ENCODE measurements around the gene KCNK10.

The KCNK10 gene

DNA sequence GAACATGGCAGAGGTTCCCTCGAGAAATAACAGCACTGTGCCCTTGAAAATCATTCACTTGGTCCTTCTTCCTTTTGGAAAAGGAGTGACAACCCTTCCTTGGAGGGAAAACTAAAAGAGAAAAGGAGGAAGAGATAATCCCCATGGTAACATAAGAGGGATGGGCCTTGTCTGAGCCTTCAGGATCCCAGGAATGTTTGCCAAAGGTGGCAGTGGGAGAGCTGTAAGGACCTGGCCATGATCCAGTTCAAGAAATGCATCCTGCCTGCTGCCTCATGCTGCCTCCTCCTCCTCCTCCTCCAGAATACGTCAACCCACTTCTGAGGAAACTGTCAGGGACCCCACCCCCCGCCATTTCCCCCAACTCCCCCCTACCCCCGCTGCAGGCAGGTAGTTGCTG, 118.8 kb downstream of the KCNK10 start:
- H3K36me3 ChIP-seq (ENCODE audit: insufficient read depth, low read length), result no peaks in the 10 kb centered on the region
- H3K9ac ChIP-seq (ENCODE audit: low read length), result no peak overlapping the region
- no peaks in the 10 kb centered on the region for H3K27me3 ChIP-seq (ENCODE audit: insufficient read depth, low read length)
- no peak overlapping the region for H2AFZ ChIP-seq (ENCODE audit: low read length)
- peaks cover 6% of the 10 kb centered on the region for H3K4me1 ChIP-seq (ENCODE audit: insufficient read depth, low read length, severe bottlenecking)
- H4K20me1 ChIP-seq (ENCODE audit: insufficient read depth, low read length), result no peaks in the 10 kb centered on the region
- no peak overlapping the region for H3K27ac ChIP-seq (ENCODE audit: low read depth, low read length, poor library complexity, severe bottlenecking)
- H3K4me3 ChIP-seq (ENCODE audit: low read depth, low read length, poor library complexity, severe bottlenecking), result no peak overlapping the region
- H3K9me3 ChIP-seq (ENCODE audit: low read length), result no peaks in the 10 kb centered on the region
- no peaks in the 10 kb centered on the region for H3K9me2 ChIP-seq (ENCODE audit: low read depth, low read length)
- no peaks in the 10 kb centered on the region for H3K79me2 ChIP-seq (ENCODE audit: insufficient read depth, low read length)
- no peak overlapping the region for H3K4me2 ChIP-seq (ENCODE audit: low read length)
- no peak for TF ChIP-seq EZH2 (IDR thresholded peaks at IDR 0.05; ENCODE audit: borderline replicate concordance, low read length)
- TF ChIP-seq, protein P1, sequence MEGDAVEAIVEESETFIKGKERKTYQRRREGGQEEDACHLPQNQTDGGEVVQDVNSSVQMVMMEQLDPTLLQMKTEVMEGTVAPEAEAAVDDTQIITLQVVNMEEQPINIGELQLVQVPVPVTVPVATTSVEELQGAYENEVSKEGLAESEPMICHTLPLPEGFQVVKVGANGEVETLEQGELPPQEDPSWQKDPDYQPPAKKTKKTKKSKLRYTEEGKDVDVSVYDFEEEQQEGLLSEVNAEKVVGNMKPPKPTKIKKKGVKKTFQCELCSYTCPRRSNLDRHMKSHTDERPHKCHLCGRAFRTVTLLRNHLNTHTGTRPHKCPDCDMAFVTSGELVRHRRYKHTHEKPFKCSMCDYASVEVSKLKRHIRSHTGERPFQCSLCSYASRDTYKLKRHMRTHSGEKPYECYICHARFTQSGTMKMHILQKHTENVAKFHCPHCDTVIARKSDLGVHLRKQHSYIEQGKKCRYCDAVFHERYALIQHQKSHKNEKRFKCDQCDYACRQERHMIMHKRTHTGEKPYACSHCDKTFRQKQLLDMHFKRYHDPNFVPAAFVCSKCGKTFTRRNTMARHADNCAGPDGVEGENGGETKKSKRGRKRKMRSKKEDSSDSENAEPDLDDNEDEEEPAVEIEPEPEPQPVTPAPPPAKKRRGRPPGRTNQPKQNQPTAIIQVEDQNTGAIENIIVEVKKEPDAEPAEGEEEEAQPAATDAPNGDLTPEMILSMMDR (IDR thresholded peaks at IDR 0.05; ENCODE audit: low read length), result no peak
- no peaks in the 10 kb centered on the region for H3F3A ChIP-seq (ENCODE audit: insufficient read depth, low read length)

DNA sequence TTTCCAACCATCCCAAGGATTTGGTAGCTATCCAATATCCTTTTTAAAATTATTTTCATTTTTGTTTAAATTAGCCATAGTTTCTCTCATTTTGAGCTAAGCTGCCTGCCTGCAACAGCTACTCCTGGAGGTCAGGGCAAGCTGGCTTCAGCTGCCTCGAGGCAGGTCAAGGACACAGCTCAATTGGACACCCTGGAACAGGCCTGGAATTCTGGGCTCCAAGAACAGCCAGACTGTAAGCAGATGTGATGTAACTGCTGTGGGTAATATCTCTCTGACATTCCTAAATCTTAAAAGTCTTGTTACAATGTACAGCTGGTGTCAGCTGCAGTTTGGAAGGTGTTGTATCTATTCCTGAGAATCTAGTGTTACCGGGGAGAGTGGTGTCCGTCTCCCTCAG, 119.8 kb downstream of the KCNK10 start:
- Histone ChIP-seq H4K20me1 (ENCODE audit: insufficient read depth, low read length) (no peaks in the 10 kb centered on the region), H3F3A (ENCODE audit: insufficient read depth, low read length) (no peaks in the 10 kb centered on the region), H3K27me3 (ENCODE audit: insufficient read depth, low read length) (no peaks in the 10 kb centered on the region), H3K9ac (ENCODE audit: low read length) (no peak overlapping the region), H3K79me2 (ENCODE audit: insufficient read depth, low read length) (no peaks in the 10 kb centered on the region), H3K27ac (ENCODE audit: low read depth, low read length, poor library complexity, severe bottlenecking) (no peak overlapping the region), H3K4me1 (ENCODE audit: insufficient read depth, low read length, severe bottlenecking) (no peaks in the 10 kb centered on the region), H3K36me3 (ENCODE audit: insufficient read depth, low read length) (no peaks in the 10 kb centered on the region), H3K9me3 (ENCODE audit: low read length) (no peaks in the 10 kb centered on the region), H3K4me3 (ENCODE audit: low read depth, low read length, poor library complexity, severe bottlenecking) (no peak overlapping the region), H3K4me2 (ENCODE audit: low read length) (no peak overlapping the region), H3K9me2 (ENCODE audit: low read depth, low read length) (no peaks in the 10 kb centered on the region), H2AFZ (ENCODE audit: low read length) (no peak overlapping the region)
- TF ChIP-seq EZH2 (IDR thresholded peaks at IDR 0.05; ENCODE audit: borderline replicate concordance, low read length), result no peak
- TF ChIP-seq, protein P1 (IDR thresholded peaks at IDR 0.05; ENCODE audit: low read length), result no peak

DNA sequence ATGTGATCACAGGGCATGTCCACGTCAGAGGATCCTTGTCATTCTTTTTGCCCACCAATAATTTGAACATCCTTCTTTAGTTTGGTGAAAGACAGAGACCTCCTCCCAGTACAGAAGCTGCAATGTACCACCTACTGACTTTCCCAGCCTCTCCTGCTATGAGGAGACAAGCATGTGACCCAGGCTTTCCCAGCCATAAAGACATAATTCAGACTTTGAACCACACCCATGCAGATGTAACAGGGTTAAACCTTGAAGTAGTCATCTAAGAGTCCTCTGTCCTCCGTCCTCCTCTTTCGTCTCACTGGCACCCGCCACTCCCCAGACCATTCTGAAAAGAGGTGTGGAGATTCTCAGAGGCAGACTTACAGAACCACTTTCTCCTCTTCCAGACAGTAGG, 120.8 kb downstream of the KCNK10 start:
- Histone ChIP-seq H3K79me2 (ENCODE audit: insufficient read depth, low read length) (no peaks in the 10 kb centered on the region), H3K36me3 (ENCODE audit: insufficient read depth, low read length) (no peaks in the 10 kb centered on the region), H3K4me2 (ENCODE audit: low read length) (no peak overlapping the region), H3K27me3 (ENCODE audit: insufficient read depth, low read length) (no peaks in the 10 kb centered on the region), H3K27ac (ENCODE audit: low read depth, low read length, poor library complexity, severe bottlenecking) (no peak overlapping the region), H3K9ac (ENCODE audit: low read length) (no peak overlapping the region), H3K9me3 (ENCODE audit: low read length) (no peaks in the 10 kb centered on the region), H3K9me2 (ENCODE audit: low read depth, low read length) (no peaks in the 10 kb centered on the region), H3F3A (ENCODE audit: insufficient read depth, low read length) (no peaks in the 10 kb centered on the region), H3K4me3 (ENCODE audit: low read depth, low read length, poor library complexity, severe bottlenecking) (no peak overlapping the region), H2AFZ (ENCODE audit: low read length) (no peak overlapping the region), H4K20me1 (ENCODE audit: insufficient read depth, low read length) (no peaks in the 10 kb centered on the region), H3K4me1 (ENCODE audit: insufficient read depth, low read length, severe bottlenecking) (no peaks in the 10 kb centered on the region)
- TF ChIP-seq, protein P1 (IDR thresholded peaks at IDR 0.05; ENCODE audit: low read length), result no peak
- TF ChIP-seq EZH2 (IDR thresholded peaks at IDR 0.05; ENCODE audit: borderline replicate concordance, low read length), result no peak

Data from OCI-LY1 (cell line).